GM23338 (cell line): ENCODE data around the gene RAC3. TPM values are rescaled to one million over a fixed set of nuclear protein-coding genes. Genes with fewer than 3 reads are reported as not detected.

ENCODE experiments used
- ATAC-seq: fragments of 200-7000 bp; cut with Tn5 transposase; 3 replicates; pipeline ENCODE4 v1.9.1; 2020
- DNase-seq: peaks from one replicate; pipeline ENCODE4 v3.0.0-alpha.2; 2015; ENCODE audit warnings: low spot score
- H2AFZ ChIP-seq: fragments of 200-600 bp; sonication (generic); 2 replicates; pipeline ENCODE4 v1.8.0; 2016; ENCODE audit warnings: antibody characterized with exemption, mild to moderate bottlenecking, moderate library complexity
- H3F3A ChIP-seq: fragments of 200-600 bp; sonication (generic); replicated peaks from 2 replicates; pipeline ENCODE4 v1.8.0; 2017; ENCODE audit warnings: antibody characterized with exemption, mixed run types, low read depth
- H3K27ac ChIP-seq: fragments of 200-600 bp; sonication (generic); 2 replicates; pipeline ENCODE4 v1.6.1; 2016; ENCODE audit warnings: low read depth
- H3K27me3 ChIP-seq: fragments of 200-600 bp; sonication (generic); 2 replicates; pipeline ENCODE4 v1.8.0; 2016; ENCODE audit warnings: mild to moderate bottlenecking, mixed run types, moderate library complexity; ENCODE audit not compliant: insufficient read depth
- H3K36me3 ChIP-seq: fragments of 200-600 bp; sonication (generic); 2 replicates; pipeline ENCODE4 v1.8.0; 2016; ENCODE audit warnings: mild to moderate bottlenecking; ENCODE audit not compliant: insufficient read depth
- H3K4me1 ChIP-seq: fragments of 200-600 bp; sonication (generic); 2 replicates; pipeline ENCODE4 v1.8.0; 2016; ENCODE audit warnings: mild to moderate bottlenecking, moderate library complexity; ENCODE audit not compliant: insufficient read depth
- H3K4me2 ChIP-seq: fragments of 200-600 bp; sonication (generic); 2 replicates; pipeline ENCODE4 v1.7.1; 2017; ENCODE audit warnings: mixed run types
- H3K4me3 ChIP-seq: fragments of 200-600 bp; sonication (generic); 2 replicates; pipeline ENCODE4 v1.6.1; 2016; ENCODE audit warnings: mixed run types
- H3K79me2 ChIP-seq: fragments of 200-600 bp; sonication (generic); replicated peaks from 2 replicates; pipeline ENCODE4 v1.8.0; 2017; ENCODE audit warnings: mild to moderate bottlenecking; ENCODE audit not compliant: insufficient read depth
- H3K9me2 ChIP-seq: fragments of 200-600 bp; sonication (generic); 2 replicates; pipeline ENCODE4 v1.8.0; 2017; ENCODE audit not compliant: insufficient read depth
- H4K20me1 ChIP-seq: fragments of 200-600 bp; sonication (generic); replicated peaks from 2 replicates; pipeline ENCODE4 v1.8.0; 2017; ENCODE audit warnings: mild to moderate bottlenecking; ENCODE audit not compliant: insufficient read depth
- H3K27ac Mint-ChIP-seq: 2 replicates; pipeline ENCODE4 v1.8.0; 2020; ENCODE audit warnings: inconsistent platforms, mild to moderate bottlenecking, moderate library complexity, mixed read lengths
- H3K27me3 Mint-ChIP-seq: 3 replicates; pipeline ENCODE4 v1.8.0; 2022; ENCODE audit warnings: low read depth, mild to moderate bottlenecking, moderate library complexity, mixed read lengths, inconsistent platforms; ENCODE audit not compliant: insufficient read depth, poor library complexity
- H3K36me3 Mint-ChIP-seq: 3 replicates; pipeline ENCODE4 v1.8.0; 2021; ENCODE audit warnings: low read depth, mild to moderate bottlenecking, inconsistent platforms, moderate library complexity, mixed read lengths
- H3K4me1 Mint-ChIP-seq: 3 replicates; pipeline ENCODE4 v1.8.0; 2020; ENCODE audit warnings: mild to moderate bottlenecking, inconsistent platforms, mixed read lengths
- H3K4me3 Mint-ChIP-seq: 3 replicates; pipeline ENCODE4 v1.8.0; 2021; ENCODE audit warnings: moderate library complexity, mild to moderate bottlenecking, inconsistent platforms, mixed read lengths
- H3K9me3 Mint-ChIP-seq: 3 replicates; pipeline ENCODE4 v1.8.0; 2020; ENCODE audit warnings: moderate library complexity, mild to moderate bottlenecking, inconsistent platforms, mixed read lengths
- CREB1 ChIP-seq: fragments of 250-450 bp; sonication (Bioruptor Pico); IDR thresholded peaks from 2 replicates; pipeline ENCODE4 v1.5.0; 2020; ENCODE audit warnings: low read depth, mild to moderate bottlenecking, moderate library complexity
- EZH2phosphoT487 ChIP-seq: fragments of 200-600 bp; sonication (generic); IDR thresholded peaks from one replicate; pipeline ENCODE4 v1.8.1; 2018; ENCODE audit warnings: antibody characterized with exemption; ENCODE audit not compliant: unreplicated experiment
- NANOG ChIP-seq: IDR thresholded peaks from 2 replicates; pipeline ENCODE4 v1.6.1; 2016; ENCODE audit warnings: antibody characterized with exemption, borderline replicate concordance
- POLR2AphosphoS5 ChIP-seq: IDR thresholded peaks from 2 replicates; pipeline ENCODE4 v1.6.1; 2016; ENCODE audit warnings: antibody characterized with exemption, low read depth
- STAT1 ChIP-seq: IDR thresholded peaks from one replicate; pipeline ENCODE4 v1.6.1; 2016; ENCODE audit warnings: antibody characterized with exemption; ENCODE audit not compliant: unreplicated experiment
- ZNF462 ChIP-seq: fragments of 250-450 bp; sonication (Bioruptor Pico); IDR thresholded peaks from 2 replicates; pipeline ENCODE4 v1.5.0; 2020; ENCODE audit warnings: mild to moderate bottlenecking, moderate library complexity
- polyA plus RNA-seq: library from polyadenylated mRNA; unstranded; fragments of >200 nt; fragmentation: Nextera tagmentation; extraction: Ambion mirVana; gene quantifications from 2 replicates; pipeline ENCODE4 v1.2.1, GENCODE V29; 2016
- total RNA-seq: library from RNA; depleted of rRNA; stranded (reverse); fragments of >200 nt; shearing (Covaris generic); gene quantifications from 2 replicates; pipeline ENCODE4 v1.2.3, GENCODE V29; 2014
- TF ChIP-seq, protein P1 (sequence below): IDR thresholded peaks from 2 replicates; pipeline ENCODE4 v1.6.1; 2016; ENCODE audit warnings: antibody characterized with exemption

Gene RAC3
- total and polyA plus RNA-seq, 2 experiments from 2014 or later = 31.5 to 293 TPM

GRCh38 chr17:82049521-82049971, 18.1 kb downstream of the RAC3 start (continued):
- no peak for TF ChIP-seq ZNF462

DNA sequence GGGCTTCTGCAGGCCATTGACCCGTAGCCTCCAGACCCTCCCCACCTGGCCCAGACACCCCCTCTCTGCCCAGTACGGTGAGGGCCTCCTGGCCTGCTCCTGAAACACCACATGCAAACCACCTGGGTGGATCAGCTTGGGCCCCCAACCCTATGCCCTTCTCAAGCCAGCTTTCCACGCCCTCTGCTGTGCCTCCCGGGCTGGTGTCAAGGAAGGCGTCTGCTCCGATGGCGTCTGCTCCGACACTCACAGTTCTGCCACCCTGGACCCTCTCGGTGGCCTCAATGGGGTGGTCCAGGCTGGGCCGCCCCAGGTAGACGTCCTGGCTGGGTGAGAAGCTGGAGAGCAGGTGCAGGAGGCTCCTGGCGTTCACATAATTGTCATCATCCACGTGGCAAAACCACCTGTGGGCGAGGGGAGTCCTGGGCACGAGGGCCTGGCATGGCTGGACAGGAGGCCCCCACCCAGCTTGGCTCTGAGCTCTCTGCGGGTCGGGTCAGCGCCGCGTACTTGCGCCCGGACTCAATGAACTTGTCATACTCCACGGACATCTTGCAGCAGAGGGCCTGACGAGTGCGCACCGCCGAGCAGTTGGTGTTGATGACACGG, 18.8 kb downstream of the RAC3 start:
- Histone ChIP-seq H3K4me2 (peak overlapping the region; percentile 89; the same call in 1 of the 2 replicates), H4K20me1 (peaks cover 8% of the 10 kb centered on the region; the same call in 1 of the 2 replicates), H3K27me3 (no peaks in the 10 kb centered on the region), H3K36me3 (no peaks in the 10 kb centered on the region), H3K27ac (no peak overlapping the region), H2AFZ (no peak overlapping the region), H3K79me2 (peaks cover 9% of the 10 kb centered on the region; the same call in 1 of the 2 replicates), H3K4me3 (peak overlapping the region; percentile 74; the same call in 1 of the 2 replicates), H3K9me2 (no peaks in the 10 kb centered on the region), H3F3A (0 out of 2 replicates have a peak, but pooled peaks cover 6% of the 10 kb centered on the region), H3K4me1 (no peaks in the 10 kb centered on the region)
- ATAC-seq (no peak), DNase-seq (no peak)
- H3K27ac Mint-ChIP-seq = no peak overlapping the region
- no peaks in the 10 kb centered on the region for H3K9me3 Mint-ChIP-seq
- H3K27me3 Mint-ChIP-seq = peaks cover 13% of the 10 kb centered on the region
- H3K36me3 Mint-ChIP-seq = peaks cover 14% of the 10 kb centered on the region
- H3K4me1 Mint-ChIP-seq = no peaks in the 10 kb centered on the region; the same call in 2 of the 3 replicates
- H3K4me3 Mint-ChIP-seq = peak overlapping the region; percentile 86
- no peak for TF ChIP-seq NANOG
- TF ChIP-seq CREB1 (CRISPR knock-in tag) = no peak
- TF ChIP-seq STAT1 = no peak
- no peak for TF ChIP-seq ZNF462
- no peak for TF ChIP-seq POLR2AphosphoS5
- TF ChIP-seq, protein P1, sequence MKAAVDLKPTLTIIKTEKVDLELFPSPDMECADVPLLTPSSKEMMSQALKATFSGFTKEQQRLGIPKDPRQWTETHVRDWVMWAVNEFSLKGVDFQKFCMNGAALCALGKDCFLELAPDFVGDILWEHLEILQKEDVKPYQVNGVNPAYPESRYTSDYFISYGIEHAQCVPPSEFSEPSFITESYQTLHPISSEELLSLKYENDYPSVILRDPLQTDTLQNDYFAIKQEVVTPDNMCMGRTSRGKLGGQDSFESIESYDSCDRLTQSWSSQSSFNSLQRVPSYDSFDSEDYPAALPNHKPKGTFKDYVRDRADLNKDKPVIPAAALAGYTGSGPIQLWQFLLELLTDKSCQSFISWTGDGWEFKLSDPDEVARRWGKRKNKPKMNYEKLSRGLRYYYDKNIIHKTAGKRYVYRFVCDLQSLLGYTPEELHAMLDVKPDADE = no peak
- TF ChIP-seq EZH2phosphoT487 = no peak
